ENCODE results near the gene PRKCQ.
"Not testable (repeated sequence)": the region's sequence is repeated elsewhere in the genome, so short reads cannot be mapped to it uniquely, and the experiment has no call there.

The PRKCQ gene

GRCh38 chr10:6593241-6593671 lies 13.2 kb upstream of the PRKCQ start:
- DNase-seq (ENCODE audit: low read depth) = no peak

- no peak for DNase-seq (ENCODE audit: low read depth)
These were observed 12.0 kb upstream of the PRKCQ start for GRCh38 chr10:6592080-6592479.

DNA sequence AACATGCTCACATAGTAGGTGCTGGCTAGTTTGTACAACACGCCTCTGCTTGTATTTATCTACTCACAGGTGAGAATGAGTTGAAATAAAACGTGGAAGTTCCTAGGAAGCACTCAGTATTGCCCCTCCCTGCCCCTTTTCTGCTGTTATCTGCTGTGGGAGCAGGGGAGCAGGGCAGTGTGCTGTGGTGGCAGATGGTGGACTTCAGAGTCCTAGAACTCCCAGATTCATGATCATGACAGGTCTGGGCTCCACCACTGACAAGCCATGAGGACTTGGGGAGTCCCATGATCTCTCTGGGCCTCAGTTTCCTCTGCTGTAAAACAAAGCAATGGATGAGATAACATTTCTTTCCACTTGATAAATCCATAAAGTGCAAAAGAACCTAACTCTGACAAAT lies 11.6 kb upstream of the PRKCQ start:
- DNase-seq (ENCODE audit: low read depth) = no peak

DNA sequence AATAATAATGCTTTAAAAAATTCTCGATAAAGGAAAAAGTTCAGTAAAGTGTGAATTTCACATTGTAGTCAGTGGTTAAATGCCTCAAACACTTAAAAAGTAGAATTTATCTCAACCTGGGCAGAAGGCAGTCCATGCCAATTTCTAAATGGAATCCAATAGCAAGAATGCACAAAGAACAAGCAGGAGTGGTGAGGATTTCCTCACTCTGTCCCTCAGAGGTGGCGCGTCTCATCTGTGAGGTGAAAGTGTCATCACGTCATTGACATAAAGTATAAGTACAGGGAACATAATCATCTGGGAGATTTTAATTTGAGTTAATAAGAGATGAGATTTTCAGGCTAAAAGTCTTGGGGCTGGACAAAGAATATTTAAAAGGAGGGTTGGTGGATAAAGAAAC lies 10.0 kb upstream of the PRKCQ start:
- no peak for DNase-seq (ENCODE audit: low read depth)

GRCh38 chr10:6589287-6590094 lies 9.4 kb upstream of the PRKCQ start:
- no peak for DNase-seq (ENCODE audit: low read depth)

GRCh38 chr10:6588845-6589244 lies 8.8 kb upstream of the PRKCQ start:
- no peak for DNase-seq (ENCODE audit: low read depth)

DNA sequence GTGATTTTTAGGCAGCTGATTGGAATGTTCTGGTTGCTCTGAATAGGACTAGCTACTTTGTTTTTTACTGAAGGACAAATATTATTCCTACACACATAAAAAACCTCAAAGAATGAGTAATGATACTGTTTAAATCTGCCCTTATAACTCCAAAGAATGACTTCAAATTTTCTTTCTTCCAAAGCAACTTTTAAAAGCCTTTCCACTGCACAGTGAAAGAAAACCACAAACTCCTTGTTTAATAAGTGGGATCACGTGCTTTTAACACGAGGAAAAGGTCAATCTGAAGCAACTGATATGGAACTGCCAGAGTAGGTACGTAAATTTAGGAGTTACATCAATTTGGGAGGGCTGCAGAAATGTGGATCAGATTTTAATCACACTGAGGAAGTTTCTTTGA lies 8.0 kb upstream of the PRKCQ start:
- DNase-seq (ENCODE audit: low read depth) = peak; percentile 3

GRCh38 chr10:6586501-6586900 lies 6.4 kb upstream of the PRKCQ start:
- no peak for DNase-seq (ENCODE audit: low read depth)

GRCh38 chr10:6583447-6583846 lies 3.4 kb upstream of the PRKCQ start:
- no peak for DNase-seq (ENCODE audit: low read depth)

DNA sequence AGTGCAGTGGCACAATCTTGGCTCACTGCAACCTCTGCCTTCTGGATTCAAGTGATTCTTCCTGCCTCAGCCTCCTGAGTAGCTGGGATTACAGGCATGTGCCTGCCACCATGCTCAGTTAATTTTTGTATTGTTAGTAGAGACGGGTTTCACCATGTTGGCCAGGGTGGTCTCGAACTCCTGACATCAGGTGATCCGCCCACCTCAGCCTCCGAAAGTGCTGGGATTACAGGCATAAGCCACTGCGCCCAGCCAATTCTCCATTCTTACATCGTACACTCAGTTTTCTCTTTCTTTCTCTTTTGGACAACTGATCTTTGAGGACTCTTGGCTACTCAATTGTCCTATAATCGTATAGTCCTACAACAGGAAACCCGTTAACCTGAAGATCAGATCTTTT lies 2.8 kb upstream of the PRKCQ start:
- DNase-seq (ENCODE audit: low read depth) = not testable (repeated sequence)

DNA sequence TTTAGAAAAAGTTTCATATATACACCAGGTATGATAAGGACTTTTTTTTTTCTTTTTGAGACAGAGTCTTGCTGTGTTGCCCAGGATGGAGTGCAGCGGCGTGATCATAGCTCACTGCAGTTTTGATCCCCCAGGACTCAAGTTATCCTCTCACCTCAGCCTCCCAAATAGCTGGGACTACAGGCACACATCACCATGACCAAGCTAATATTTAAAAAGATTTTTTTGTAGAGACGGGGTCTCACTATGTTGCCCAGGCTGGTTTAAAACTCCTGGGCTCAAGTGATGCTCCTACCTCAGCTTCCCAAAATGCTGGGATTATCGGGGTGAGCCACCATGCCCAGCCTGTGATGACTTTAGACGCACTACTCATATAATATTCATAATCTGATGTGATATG lies 2.2 kb upstream of the PRKCQ start:
- DNase-seq (ENCODE audit: low read depth) = no peak

GRCh38 chr10:6581778-6582228 lies 1.7 kb upstream of the PRKCQ start:
- no peak for DNase-seq (ENCODE audit: low read depth)

DNA sequence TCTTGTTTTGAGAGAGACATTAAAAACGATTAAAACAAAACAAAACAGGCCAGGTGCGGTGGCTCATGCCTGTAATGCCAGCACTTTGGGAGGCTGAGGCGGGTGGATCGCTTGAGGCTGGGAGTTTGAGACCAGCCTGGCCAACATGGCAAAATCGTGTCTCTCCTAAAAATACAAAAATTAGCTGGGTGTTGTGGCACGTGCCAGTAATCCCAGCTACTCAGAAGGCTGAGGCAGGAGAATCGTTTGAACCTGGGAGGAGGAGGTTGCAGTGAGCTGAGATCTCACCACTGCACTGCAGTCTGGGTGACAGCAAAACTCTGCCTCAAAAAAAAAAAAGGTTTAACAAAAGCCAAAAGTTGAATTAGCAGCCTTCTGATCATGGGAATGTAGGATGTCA lies 1.1 kb upstream of the PRKCQ start:
- DNase-seq (ENCODE audit: low read depth) = not testable (repeated sequence)

DNA sequence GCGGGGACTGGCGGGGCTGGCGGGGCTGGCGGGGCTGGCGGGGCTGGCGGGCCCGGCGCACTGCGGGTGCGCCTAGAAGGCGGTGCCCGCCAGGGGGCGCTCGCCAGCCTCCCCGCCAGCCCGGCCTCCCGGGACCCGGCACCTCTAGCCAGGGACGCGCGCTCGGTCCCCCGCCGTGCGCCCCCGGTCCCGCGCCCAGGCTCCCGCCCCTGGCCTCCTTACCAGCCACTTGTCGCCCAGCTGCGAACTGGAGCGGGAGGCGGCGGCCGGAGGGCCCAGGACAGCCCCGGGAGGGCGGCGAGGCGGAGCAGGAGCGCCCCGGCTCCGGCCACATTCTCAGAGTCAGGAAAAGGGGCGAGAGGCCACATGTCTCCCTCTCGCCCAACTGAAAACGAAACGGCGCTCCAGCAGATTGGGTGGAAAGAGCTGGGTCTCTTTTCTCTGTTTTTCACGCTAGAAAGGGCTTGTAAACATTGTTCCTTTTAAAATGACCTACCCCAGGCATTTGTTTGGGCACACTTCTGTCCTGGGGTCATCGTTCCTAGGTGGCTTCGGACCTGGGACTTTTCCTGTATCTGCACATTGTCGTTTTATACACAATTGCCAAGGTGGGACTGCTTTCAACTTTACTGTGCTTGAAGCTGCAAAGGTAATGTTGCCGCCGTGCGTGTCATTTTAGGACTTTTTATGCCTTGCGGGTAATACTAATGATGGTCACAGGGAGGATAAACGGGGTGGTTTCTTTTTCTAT lies 378 bp upstream of the PRKCQ start:
- peak; percentile 35 for DNase-seq (ENCODE audit: low read depth)

GRCh38 chr10:6579183-6579903 lies 733 bp downstream of the PRKCQ start:
- DNase-seq (ENCODE audit: low read depth) = no peak

- no peak for DNase-seq (ENCODE audit: low read depth)
These were observed 1.3 kb downstream of the PRKCQ start for GRCh38 chr10:6578795-6579182.

GRCh38 chr10:6578251-6578771 lies 1.8 kb downstream of the PRKCQ start:
- DNase-seq (ENCODE audit: low read depth) = no peak

GRCh38 chr10:6576326-6576725 lies 3.8 kb downstream of the PRKCQ start:
- DNase-seq (ENCODE audit: low read depth) = no peak

GRCh38 chr10:6574664-6575176 lies 5.4 kb downstream of the PRKCQ start:
- DNase-seq (ENCODE audit: low read depth) = no peak

DNA sequence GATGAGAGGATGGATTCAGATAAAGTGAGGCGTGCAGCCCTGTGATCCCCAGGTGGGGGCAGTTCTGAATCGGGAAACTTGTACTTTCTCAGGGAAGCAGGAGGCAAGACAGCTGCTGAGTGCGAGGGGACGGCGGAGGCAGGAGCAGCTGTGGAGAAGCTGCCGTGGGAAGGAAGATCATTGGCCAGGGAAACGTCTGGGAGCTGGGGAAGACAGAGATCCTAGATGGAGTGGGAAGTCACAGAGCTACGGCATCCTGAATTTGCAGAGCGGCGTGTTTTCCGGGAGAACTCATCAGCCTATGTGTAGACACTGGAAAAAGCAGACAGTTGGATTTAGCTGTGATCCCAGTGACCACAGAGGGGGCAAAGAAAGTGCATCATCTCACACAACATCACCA lies 9.2 kb downstream of the PRKCQ start:
- no peak for DNase-seq (ENCODE audit: low read depth)

GRCh38 chr10:6569259-6569658 lies 10.8 kb downstream of the PRKCQ start:
- no peak for DNase-seq (ENCODE audit: low read depth)

DNA sequence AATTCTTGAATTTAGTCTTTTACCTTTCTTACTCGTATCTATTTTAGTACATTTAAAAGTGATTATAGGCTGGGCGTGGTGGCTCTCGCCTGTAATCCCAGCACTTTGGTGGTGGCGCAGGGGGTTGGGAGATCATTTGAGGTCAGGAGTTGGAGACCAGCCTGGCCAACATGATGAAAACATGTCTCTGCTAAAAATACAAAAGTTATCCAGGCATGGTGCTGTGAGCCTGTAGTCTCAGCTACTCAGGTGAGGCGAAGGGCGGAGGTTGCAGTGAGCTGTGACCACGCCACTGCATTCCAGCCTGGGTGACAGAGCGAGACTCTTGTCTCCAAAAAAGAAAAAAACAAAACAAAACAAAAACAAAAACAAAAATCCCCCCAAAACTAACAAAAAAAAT lies 12.2 kb downstream of the PRKCQ start:
- no peak for DNase-seq (ENCODE audit: low read depth)
